ENCODE data around the gene ZDHHC17.
A peak's percentile ranks its signal among the peaks of the same experiment; 100 is the strongest.

The ZDHHC17 gene

GRCh38 chr12:76738824-76739579 lies 24.9 kb upstream of the ZDHHC17 start:
- Histone ChIP-seq H3K9ac (ENCODE audit: low read depth, low read length, poor library complexity, severe bottlenecking) (no peak overlapping the region), H3F3A (ENCODE audit: low read depth) (no peaks in the 10 kb centered on the region), H3K9me3 (ENCODE audit: insufficient read depth, low read depth, low read length) (no peaks in the 10 kb centered on the region), H2AFZ (ENCODE audit: low read length) (no peak overlapping the region), H4K20me1 (ENCODE audit: insufficient read depth, low read length, poor library complexity, severe bottlenecking) (no peaks in the 10 kb centered on the region), H3K4me3 (ENCODE audit: low read length, poor library complexity, severe bottlenecking) (no peak overlapping the region), H3K36me3 (ENCODE audit: insufficient read depth, low read length) (no peaks in the 10 kb centered on the region), H3K79me2 (ENCODE audit: insufficient read depth, low read length) (no peaks in the 10 kb centered on the region), H3K9me2 (replicated peaks; ENCODE audit: low read depth, low read length) (no peaks in the 10 kb centered on the region), H3K4me2 (ENCODE audit: low read depth, low read length, poor library complexity, severe bottlenecking) (no peak overlapping the region), H3K27me3 (ENCODE audit: insufficient read depth, low read length, poor library complexity, severe bottlenecking) (no peaks in the 10 kb centered on the region), H3K4me1 (ENCODE audit: insufficient read depth, low read length, poor library complexity, severe bottlenecking) (no peaks in the 10 kb centered on the region)
- TF ChIP-seq CTCF (conservative IDR thresholded peaks at IDR 0.05; ENCODE audit: low read length) (peak; percentile 15; the same call in 1 of the 2 replicates), EZH2phosphoT487 (IDR thresholded peaks at IDR 0.05; ENCODE audit: borderline replicate concordance) (no peak)

GRCh38 chr12:76739896-76740295 lies 24.0 kb upstream of the ZDHHC17 start:
- no peaks in the 10 kb centered on the region for H3K4me1 ChIP-seq (ENCODE audit: insufficient read depth, low read length, poor library complexity, severe bottlenecking)
- no peaks in the 10 kb centered on the region for H3K36me3 ChIP-seq (ENCODE audit: insufficient read depth, low read length)
- no peak overlapping the region for H3K4me2 ChIP-seq (ENCODE audit: low read depth, low read length, poor library complexity, severe bottlenecking)
- no peaks in the 10 kb centered on the region for H3K27me3 ChIP-seq (ENCODE audit: insufficient read depth, low read length, poor library complexity, severe bottlenecking)
- no peaks in the 10 kb centered on the region for H3F3A ChIP-seq (ENCODE audit: low read depth)
- no peaks in the 10 kb centered on the region for H3K9me2 ChIP-seq (replicated peaks; ENCODE audit: low read depth, low read length)
- no peak overlapping the region for H2AFZ ChIP-seq (ENCODE audit: low read length)
- TF ChIP-seq EZH2phosphoT487 (IDR thresholded peaks at IDR 0.05; ENCODE audit: borderline replicate concordance): no peak
- no peak for TF ChIP-seq CTCF (conservative IDR thresholded peaks at IDR 0.05; ENCODE audit: low read length)
- H3K9ac ChIP-seq (ENCODE audit: low read depth, low read length, poor library complexity, severe bottlenecking): no peak overlapping the region
- no peaks in the 10 kb centered on the region for H4K20me1 ChIP-seq (ENCODE audit: insufficient read depth, low read length, poor library complexity, severe bottlenecking)
- no peak overlapping the region for H3K4me3 ChIP-seq (ENCODE audit: low read length, poor library complexity, severe bottlenecking)
- H3K79me2 ChIP-seq (ENCODE audit: insufficient read depth, low read length): no peaks in the 10 kb centered on the region
- no peaks in the 10 kb centered on the region for H3K9me3 ChIP-seq (ENCODE audit: insufficient read depth, low read depth, low read length)

- Histone ChIP-seq H4K20me1 (ENCODE audit: insufficient read depth, low read length, poor library complexity, severe bottlenecking) (no peaks in the 10 kb centered on the region), H3K36me3 (ENCODE audit: insufficient read depth, low read length) (no peaks in the 10 kb centered on the region), H3F3A (ENCODE audit: low read depth) (no peaks in the 10 kb centered on the region), H3K27me3 (ENCODE audit: insufficient read depth, low read length, poor library complexity, severe bottlenecking) (no peaks in the 10 kb centered on the region), H2AFZ (ENCODE audit: low read length) (no peak overlapping the region), H3K4me2 (ENCODE audit: low read depth, low read length, poor library complexity, severe bottlenecking) (no peak overlapping the region), H3K79me2 (ENCODE audit: insufficient read depth, low read length) (no peaks in the 10 kb centered on the region), H3K9me2 (replicated peaks; ENCODE audit: low read depth, low read length) (no peaks in the 10 kb centered on the region), H3K9ac (ENCODE audit: low read depth, low read length, poor library complexity, severe bottlenecking) (no peak overlapping the region), H3K4me1 (ENCODE audit: insufficient read depth, low read length, poor library complexity, severe bottlenecking) (no peaks in the 10 kb centered on the region), H3K4me3 (ENCODE audit: low read length, poor library complexity, severe bottlenecking) (no peak overlapping the region), H3K9me3 (ENCODE audit: insufficient read depth, low read depth, low read length) (no peaks in the 10 kb centered on the region)
- no peak for TF ChIP-seq EZH2phosphoT487 (IDR thresholded peaks at IDR 0.05; ENCODE audit: borderline replicate concordance)
- TF ChIP-seq CTCF (conservative IDR thresholded peaks at IDR 0.05; ENCODE audit: low read length): no peak
These were observed 23.4 kb upstream of the ZDHHC17 start for GRCh38 chr12:76740501-76740900.
